Lung (tissue), 12 donors: ENCODE results near the gene ALG14. TPM values are rescaled to one million over a fixed set of nuclear protein-coding genes. Genes with fewer than 3 reads are reported as not detected.

Experiments used
- ATAC-seq: fragments of 200-7000 bp; cut with Tn5 transposase; one replicate; pipeline ENCODE4 v1.9.1; 2020; ENCODE audit warnings: moderate number of reproducible peaks; ENCODE audit not compliant: insufficient read depth, low FRiP score
- DNase-seq, 3 donors: peaks; one replicate each; pipeline ENCODE4 v3.0.0-alpha.2; 2013 to 2017
- H3K27ac ChIP-seq, 2 donors: one replicate each; pipeline ENCODE4 v1.5.1; 2013; ENCODE audit warnings: mild to moderate bottlenecking in 2 of 2, moderate library complexity in 2 of 2, control low read depth in 1 of 2, inconsistent platforms in 1 of 2, low read depth in 1 of 2, low read length in 1 of 2
- H3K27me3 ChIP-seq, 3 donors: one replicate each; pipeline ENCODE4 v1.5.1; 2013; ENCODE audit warnings: low read length in 2 of 3; ENCODE audit not compliant: control insufficient read depth in 3 of 3, insufficient read depth in 3 of 3
- H3K36me3 ChIP-seq, 4 donors: one replicate each; pipeline ENCODE4 v1.5.1; 2013; ENCODE audit warnings: low read length in 4 of 4, mild to moderate bottlenecking in 1 of 4, moderate library complexity in 1 of 4; ENCODE audit not compliant: control insufficient read depth in 4 of 4, insufficient read depth in 4 of 4
- H3K4me1 ChIP-seq, 5 donors: one replicate each; pipeline ENCODE4 v1.5.1; 2013; ENCODE audit warnings: low read length in 5 of 5, mild to moderate bottlenecking in 2 of 5, moderate library complexity in 1 of 5; ENCODE audit not compliant: control insufficient read depth in 5 of 5, insufficient read depth in 5 of 5
- H3K4me3 ChIP-seq: one replicate; pipeline ENCODE4 v1.5.1; 2013; ENCODE audit warnings: mild to moderate bottlenecking, control low read depth, moderate library complexity
- H3K9ac ChIP-seq, 2 donors: one replicate each; pipeline ENCODE4 v1.5.1; 2013; ENCODE audit warnings: low read length in 2 of 2, control low read depth in 1 of 2; ENCODE audit not compliant: insufficient read depth in 1 of 2
- H3K9me3 ChIP-seq, 4 donors: one replicate each; pipeline ENCODE4 v1.5.1; 2013; ENCODE audit warnings: low read length in 3 of 4, mild to moderate bottlenecking in 1 of 4, moderate library complexity in 1 of 4; ENCODE audit not compliant: control insufficient read depth in 4 of 4, insufficient read depth in 3 of 4
- CTCF ChIP-seq: IDR thresholded peaks from 2 replicates; pipeline ENCODE4 v1.5.1; 2012; ENCODE audit warnings: mild to moderate bottlenecking; ENCODE audit errors: control extremely low read depth, extremely low read depth
- WGBS, 2 donors: extraction: QIAGEN DNeasy Blood & Tissue Kit; methylation state at CpG; one replicate each; pipeline ENCODE4 v1.1.7; 2013; 5-methylcytosine and 5-hydroxymethylcytosine counted together
- polyA plus RNA-seq, 2 donors: library from polyadenylated mRNA; stranded (reverse); fragments of 200-250 nt; gene quantifications; one replicate each; pipeline ENCODE4 v1.2.1, GENCODE V29; 2013
- total RNA-seq, 2 donors: library from RNA; depleted of rRNA in 1 of 2; stranded (reverse); fragments of >200 nt in 1 of 2; gene quantifications; one replicate each; pipeline ENCODE4 v1.2.1, GENCODE V29; 2014 to 2021
- donor health status: control.
- donor health status: control.
- donor health status: Bipolar disorder and iron deficiency.
- donor health status: healthy.
- donor health status: DM: yes; HTN: yes; CAD: no.

ALG14 gene
- total and polyA plus RNA-seq, 4 donors, result 0.97 to 7.5 (median 1.6) TPM

GRCh38 chr1:95111014-95111413, 38.3 kb upstream of the ALG14 start:
- H3K4me3 ChIP-seq, result no peak overlapping the region
- DNase-seq, result no peak
- WGBS, 2 donors, result 92 to 97% methylated on average over 1 of the region's 1 CpG
- ATAC-seq, result no peak
- no peak for TF ChIP-seq CTCF
- H3K9ac ChIP-seq, result no peak overlapping the region
- H3K27ac ChIP-seq, result no peak overlapping the region
- H3K27me3 ChIP-seq, result peaks cover 0 to 6% (median 0%) of the 10 kb centered on the region in 3 donors
- H3K4me1 ChIP-seq, result peaks cover 0 to 1% (median 0%) of the 10 kb centered on the region in 5 donors
- H3K36me3 ChIP-seq, result no peaks in the 10 kb centered on the region
- no peaks in the 10 kb centered on the region for H3K9me3 ChIP-seq

- 95 to 98% methylated on average over 2 of the region's 2 CpGs for WGBS, 2 donors
- H3K4me3 ChIP-seq, result no peak overlapping the region
- H3K9me3 ChIP-seq, result no peaks in the 10 kb centered on the region
- no peak for ATAC-seq
- TF ChIP-seq CTCF, result no peak
- H3K9ac ChIP-seq, result no peak overlapping the region
- no peak for DNase-seq
- H3K4me1 ChIP-seq, result peaks cover 0 to 1% (median 0%) of the 10 kb centered on the region in 5 donors
- H3K36me3 ChIP-seq, result no peaks in the 10 kb centered on the region
- peaks cover 0 to 3% (median 0%) of the 10 kb centered on the region in 3 donors for H3K27me3 ChIP-seq
- no peak overlapping the region for H3K27ac ChIP-seq
These were observed 36.0 kb upstream of the ALG14 start for GRCh38 chr1:95108792-95109191.

DNA sequence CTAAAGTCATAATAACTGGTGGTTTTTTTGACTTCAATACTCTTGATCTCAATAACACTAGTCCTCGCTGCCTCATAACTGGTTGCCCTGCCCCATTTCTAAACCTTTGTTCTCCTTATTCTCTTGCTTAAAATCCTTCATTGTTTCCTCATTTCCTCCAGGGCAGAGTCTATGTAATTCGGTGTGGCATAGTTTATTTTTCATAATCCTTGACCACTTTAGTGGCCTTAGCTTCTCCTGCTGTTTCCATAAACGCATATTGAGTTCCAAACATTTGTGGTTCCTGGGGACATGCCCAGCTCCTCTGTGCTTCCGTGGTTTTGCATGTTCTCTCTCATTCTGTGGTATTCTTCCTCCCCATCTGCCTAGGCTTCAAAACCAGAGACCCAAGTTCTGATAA, 25.4 kb upstream of the ALG14 start:
- no peaks in the 10 kb centered on the region for H3K27me3 ChIP-seq
- no peak overlapping the region for H3K4me3 ChIP-seq
- H3K36me3 ChIP-seq, result no peaks in the 10 kb centered on the region
- ATAC-seq (no peak), DNase-seq (no peak)
- no peak overlapping the region for H3K27ac ChIP-seq
- TF ChIP-seq CTCF, result no peak
- no peak overlapping the region for H3K9ac ChIP-seq
- H3K4me1 ChIP-seq, result no peaks in the 10 kb centered on the region
- WGBS, 2 donors, result 22 to 65% methylated on average over 4 of the region's 4 CpGs
- H3K9me3 ChIP-seq, result no peaks in the 10 kb centered on the region

DNA sequence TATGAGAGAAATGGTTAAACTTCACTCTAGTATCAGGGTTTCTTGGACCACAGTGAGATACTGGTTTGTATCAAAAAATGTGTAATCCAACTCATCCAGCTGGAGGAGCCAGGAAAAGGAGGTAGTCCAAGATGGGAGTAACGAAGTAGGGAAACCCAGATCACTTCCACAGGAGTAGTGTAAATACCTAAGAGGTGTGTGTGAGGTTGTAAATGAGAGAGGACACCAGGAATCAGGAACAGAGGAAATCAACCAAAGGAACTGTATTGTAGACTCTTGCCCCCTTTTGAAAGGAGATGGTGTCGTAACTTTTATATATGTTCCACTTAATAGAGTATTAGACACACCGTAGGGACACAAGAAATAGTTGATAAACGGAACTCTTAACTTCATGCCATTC, 24.7 kb upstream of the ALG14 start:
- H3K27me3 ChIP-seq, result no peaks in the 10 kb centered on the region
- H3K27ac ChIP-seq, result no peak overlapping the region
- H3K36me3 ChIP-seq, result no peaks in the 10 kb centered on the region
- H3K9ac ChIP-seq, result no peak overlapping the region
- TF ChIP-seq CTCF, result no peak
- no peaks in the 10 kb centered on the region for H3K4me1 ChIP-seq
- ATAC-seq, result no peak
- DNase-seq, result no peak
- no peak overlapping the region for H3K4me3 ChIP-seq
- no peaks in the 10 kb centered on the region for H3K9me3 ChIP-seq
- 81 to 88% methylated on average over 4 of the region's 4 CpGs for WGBS, 2 donors
